HepG2 (cell line): ENCODE data around the gene DMXL2. TPM values are rescaled to one million over a fixed set of nuclear protein-coding genes. Genes with fewer than 3 reads are reported as not detected.

Experiments
- ATF6 ChIP-seq: sonication (generic); formaldehyde crosslinking; conservative IDR thresholded peaks from 2 replicates; pipeline ENCODE4 v1.4.0; 2020; ENCODE audit warnings: missing genetic modification reagents
- BRCA1 ChIP-seq: sonication (generic); formaldehyde crosslinking; IDR thresholded peaks from 2 replicates; pipeline ENCODE4 v1.4.0; 2020; ENCODE audit warnings: missing genetic modification reagents
- CREB3 ChIP-seq: sonication (generic); formaldehyde crosslinking; IDR thresholded peaks from 2 replicates; pipeline ENCODE4 v1.5.0; 2020; ENCODE audit warnings: missing genetic modification reagents
- GLMP ChIP-seq: sonication (generic); formaldehyde crosslinking; IDR thresholded peaks from 2 replicates; pipeline ENCODE4 v1.9.0; 2021; ENCODE audit warnings: missing genetic modification reagents, mild to moderate bottlenecking, borderline replicate concordance
- HMG20A ChIP-seq: IDR thresholded peaks from 2 replicates; pipeline ENCODE4 v1.6.1; 2016; ENCODE audit warnings: borderline replicate concordance
- KDM2A ChIP-seq: sonication (generic); formaldehyde crosslinking; IDR thresholded peaks from 2 replicates; pipeline ENCODE4 v1.4.0; 2020; ENCODE audit warnings: low read depth, missing genetic modification reagents, borderline replicate concordance
- MLLT10 ChIP-seq: sonication (generic); formaldehyde crosslinking; IDR thresholded peaks from 2 replicates; pipeline ENCODE4 v1.4.0; 2020; ENCODE audit warnings: missing genetic modification reagents
- NFATC3 ChIP-seq: sonication (generic); formaldehyde crosslinking; IDR thresholded peaks from 2 replicates; pipeline ENCODE4 v1.5.1; 2020; ENCODE audit warnings: mild to moderate bottlenecking, missing genetic modification reagents
- TCF12 ChIP-seq, 2 experiments: fragments of 450-650 bp in 1 of 2; sonication (generic) in 1 of 2; formaldehyde crosslinking in 1 of 2; IDR thresholded peaks; 2 replicates each; pipeline versions ENCODE4 v1.6.1 to v1.8.0; 2017 to 2022; ENCODE audit warnings: antibody characterized with exemption in 1 of 2, mild to moderate bottlenecking in 1 of 2, missing genetic modification reagents in 1 of 2, moderate library complexity in 1 of 2
- THYN1 ChIP-seq: sonication (generic); formaldehyde crosslinking; IDR thresholded peaks from 2 replicates; pipeline ENCODE4 v1.8.1; 2023; ENCODE audit warnings: low read depth, mild to moderate bottlenecking, moderate library complexity, missing genetic modification reagents, borderline replicate concordance
- ZBTB3 ChIP-seq: sonication (generic); formaldehyde crosslinking; IDR thresholded peaks from 2 replicates; pipeline ENCODE4 v1.4.0; 2020; ENCODE audit warnings: low read depth, mild to moderate bottlenecking, moderate library complexity, missing genetic modification reagents, borderline replicate concordance
- ZNF747 ChIP-seq: sonication (generic); formaldehyde crosslinking; IDR thresholded peaks from 2 replicates; pipeline ENCODE4 v1.8.1; 2023; ENCODE audit warnings: missing genetic modification reagents, mild to moderate bottlenecking, borderline replicate concordance
- ZNF75D ChIP-seq: sonication (generic); formaldehyde crosslinking; IDR thresholded peaks from 2 replicates; pipeline ENCODE4 v1.8.1; 2023; ENCODE audit warnings: missing genetic modification reagents, mild to moderate bottlenecking, borderline replicate concordance
- ZNF816 ChIP-seq: sonication (generic); formaldehyde crosslinking; IDR thresholded peaks from 2 replicates; pipeline ENCODE4 v1.8.0; 2022; ENCODE audit warnings: missing genetic modification reagents, mild to moderate bottlenecking, borderline replicate concordance
- ZSCAN30 ChIP-seq: sonication (generic); formaldehyde crosslinking; IDR thresholded peaks from 2 replicates; pipeline ENCODE4 v1.5.0; 2020; ENCODE audit warnings: mild to moderate bottlenecking, missing genetic modification reagents
- polyA plus RNA-seq, 8 experiments: library from polyadenylated mRNA; depleted of rRNA in 3 of 8; stranded (reverse) in 7 of 8; unstranded in 1 of 8; fragments of >200 nt; fragmentation: Illumina TruSeq in 4 of 8; extraction: Trizol in 4 of 8; gene quantifications; 2 replicates each; pipeline versions ENCODE4 v1.2.1 to v1.2.3, GENCODE V29; 2011 to 2016; ENCODE audit warnings: low read depth in 4 of 8, missing spikeins in 1 of 8, mixed read lengths in 1 of 8; ENCODE audit not compliant: insufficient read depth in 1 of 8
- total RNA-seq, 5 experiments: library from RNA; depleted of rRNA; stranded (reverse); fragments of >200 nt; fragmentation: Illumina TruSeq; extraction: Trizol; gene quantifications; 2 replicates each; pipeline ENCODE4 v1.2.3, GENCODE V29; 2016; ENCODE audit warnings: low read depth in 1 of 5
- TF ChIP-seq, protein P1 (sequence below): sonication (generic); formaldehyde crosslinking; IDR thresholded peaks from 2 replicates; pipeline ENCODE4 v1.4.0; 2020; ENCODE audit warnings: mild to moderate bottlenecking, missing genetic modification reagents, borderline replicate concordance
- TF ChIP-seq, protein P2 (sequence below): sonication (generic); formaldehyde crosslinking; IDR thresholded peaks from 2 replicates; pipeline ENCODE4 v1.4.0; 2020; ENCODE audit warnings: missing genetic modification reagents
- TF ChIP-seq, protein P3 (sequence below), 2 experiments: sonication (generic) in 1 of 2; formaldehyde crosslinking in 1 of 2; IDR thresholded peaks; 2 replicates each; pipeline versions ENCODE4 v1.5.1 to v1.6.1; 2011 to 2020; ENCODE audit warnings: borderline replicate concordance in 1 of 2, low read depth in 1 of 2, low read length in 1 of 2, mild to moderate bottlenecking in 1 of 2, missing genetic modification reagents in 1 of 2, moderate library complexity in 1 of 2

Gene DMXL2
- total and polyA plus RNA-seq, 2 of the 13 experiments (the other 11 are each of a cell fraction or from before 2014, with no cell fraction given): 11.6 to 15.3 TPM

DNA sequence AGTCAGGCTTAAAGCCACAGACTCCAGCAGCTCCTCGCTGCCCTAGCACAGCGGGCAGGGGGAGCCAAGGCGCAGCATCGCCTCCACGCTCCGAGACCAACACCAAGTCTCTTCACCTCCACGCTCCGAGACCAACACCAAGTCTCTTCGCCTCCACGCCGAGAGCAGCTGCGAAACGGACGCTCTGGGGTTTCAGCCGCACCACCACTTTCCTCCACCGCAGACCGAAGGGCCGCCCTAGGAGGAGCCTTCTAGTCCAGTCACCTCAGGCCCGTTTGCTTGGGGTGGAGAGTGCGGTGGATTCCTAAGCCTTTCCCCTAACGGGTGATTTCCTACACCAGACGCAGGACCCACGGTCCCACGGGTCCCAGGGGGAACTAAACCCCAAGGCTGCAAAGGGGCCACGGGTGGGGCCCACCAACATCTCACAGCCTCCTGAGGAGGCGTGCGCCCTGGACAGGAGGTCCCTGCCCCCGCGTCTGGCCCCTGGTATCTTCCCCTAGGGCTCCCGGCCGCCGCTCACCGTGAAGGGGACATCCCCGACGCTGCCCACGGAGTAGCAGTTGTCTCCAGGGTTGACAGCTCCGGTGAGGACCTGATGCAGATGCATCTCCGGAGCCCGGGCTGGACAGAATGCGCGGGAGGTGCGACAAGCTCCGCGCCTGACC, 501 bp downstream of the DMXL2 start (continued):
- TF ChIP-seq ZNF75D: no peak
- TF ChIP-seq, protein P1, sequence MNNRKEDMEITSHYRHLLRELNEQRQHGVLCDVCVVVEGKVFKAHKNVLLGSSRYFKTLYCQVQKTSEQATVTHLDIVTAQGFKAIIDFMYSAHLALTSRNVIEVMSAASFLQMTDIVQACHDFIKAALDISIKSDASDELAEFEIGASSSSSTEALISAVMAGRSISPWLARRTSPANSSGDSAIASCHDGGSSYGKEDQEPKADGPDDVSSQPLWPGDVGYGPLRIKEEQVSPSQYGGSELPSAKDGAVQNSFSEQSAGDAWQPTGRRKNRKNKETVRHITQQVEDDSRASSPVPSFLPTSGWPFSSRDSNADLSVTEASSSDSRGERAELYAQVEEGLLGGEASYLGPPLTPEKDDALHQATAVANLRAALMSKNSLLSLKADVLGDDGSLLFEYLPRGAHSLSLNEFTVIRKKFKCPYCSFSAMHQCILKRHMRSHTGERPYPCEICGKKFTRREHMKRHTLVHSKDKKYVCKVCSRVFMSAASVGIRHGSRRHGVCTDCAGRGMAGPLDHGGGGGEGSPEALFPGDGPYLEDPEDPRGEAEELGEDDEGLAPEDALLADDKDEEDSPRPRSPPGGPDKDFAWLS: peak; percentile 80; the same call in 1 of the 2 replicates
- TF ChIP-seq KDM2A (CRISPR knock-in tag): no peak
- no peak for TF ChIP-seq MLLT10 (CRISPR knock-in tag)
- no peak for TF ChIP-seq ZNF747 (CRISPR knock-in tag)
- 0 out of 2 replicates have a peak, but pooled peaks have one; percentile 29 for TF ChIP-seq ATF6 (CRISPR knock-in tag)
- TF ChIP-seq HMG20A (CRISPR knock-in tag): no peak
- TF ChIP-seq ZBTB3 (CRISPR knock-in tag): 0 out of 2 replicates have a peak, but pooled peaks have one; percentile 22
- TF ChIP-seq THYN1: no peak
- no peak for TF ChIP-seq ZNF816 (CRISPR knock-in tag)
- TF ChIP-seq BRCA1 (CRISPR knock-in tag): no peak
- TF ChIP-seq, protein P2, sequence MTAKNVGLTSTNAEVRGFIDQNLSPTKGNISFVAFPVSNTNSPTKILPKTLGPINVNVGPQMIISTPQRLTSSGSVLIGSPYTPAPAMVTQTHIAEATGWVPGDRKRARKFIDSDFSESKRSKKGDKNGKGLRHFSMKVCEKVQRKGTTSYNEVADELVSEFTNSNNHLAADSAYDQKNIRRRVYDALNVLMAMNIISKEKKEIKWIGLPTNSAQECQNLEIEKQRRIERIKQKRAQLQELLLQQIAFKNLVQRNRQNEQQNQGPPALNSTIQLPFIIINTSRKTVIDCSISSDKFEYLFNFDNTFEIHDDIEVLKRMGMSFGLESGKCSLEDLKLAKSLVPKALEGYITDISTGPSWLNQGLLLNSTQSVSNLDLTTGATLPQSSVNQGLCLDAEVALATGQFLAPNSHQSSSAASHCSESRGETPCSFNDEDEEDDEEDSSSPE (CRISPR knock-in tag): no peak
- no peak for TF ChIP-seq GLMP (CRISPR knock-in tag)
- TF ChIP-seq CREB3 (CRISPR knock-in tag): no peak
- no peak for TF ChIP-seq TCF12 (IDR thresholded peaks at IDR 0.05)
- no peak for TF ChIP-seq TCF12 (CRISPR knock-in tag; IDR thresholded peaks at IDR 0.05)
- TF ChIP-seq NFATC3: peak; percentile 45; the same call in 1 of the 2 replicates
- TF ChIP-seq ZSCAN30: no peak
- TF ChIP-seq, protein P3, sequence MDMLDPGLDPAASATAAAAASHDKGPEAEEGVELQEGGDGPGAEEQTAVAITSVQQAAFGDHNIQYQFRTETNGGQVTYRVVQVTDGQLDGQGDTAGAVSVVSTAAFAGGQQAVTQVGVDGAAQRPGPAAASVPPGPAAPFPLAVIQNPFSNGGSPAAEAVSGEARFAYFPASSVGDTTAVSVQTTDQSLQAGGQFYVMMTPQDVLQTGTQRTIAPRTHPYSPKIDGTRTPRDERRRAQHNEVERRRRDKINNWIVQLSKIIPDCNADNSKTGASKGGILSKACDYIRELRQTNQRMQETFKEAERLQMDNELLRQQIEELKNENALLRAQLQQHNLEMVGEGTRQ (IDR thresholded peaks at IDR 0.05; ENCODE audit: low read depth, low read length): no peak
- TF ChIP-seq, protein P3 (CRISPR knock-in tag; IDR thresholded peaks at IDR 0.05; ENCODE audit: borderline replicate concordance): no peak
